Trophoblast cell (in vitro differentiated cells and primary cell): Measurements from ENCODE around the gene SMG7.

Experiments
- DNase-seq, 2 donors: peaks; one replicate each; pipeline ENCODE4 v3.0.0-alpha.2; 2016
- H2AFZ ChIP-seq: 2 replicates; pipeline ENCODE4 v1.6.1; 2013; ENCODE audit warnings: low read length, moderate library complexity, mild to moderate bottlenecking; ENCODE audit not compliant: insufficient read depth, poor library complexity
- H2AK5ac ChIP-seq: 2 replicates; pipeline ENCODE4 v1.6.1; 2013; ENCODE audit warnings: mild to moderate bottlenecking, low read length
- H2BK120ac ChIP-seq: 2 replicates; pipeline ENCODE4 v1.6.1; 2013; ENCODE audit warnings: low read length, mild to moderate bottlenecking, moderate library complexity; ENCODE audit not compliant: insufficient read depth, poor library complexity
- H2BK12ac ChIP-seq: 2 replicates; pipeline ENCODE4 v1.6.1; 2013; ENCODE audit warnings: mild to moderate bottlenecking, low read length, moderate library complexity
- H2BK5ac ChIP-seq: 2 replicates; pipeline ENCODE4 v1.6.1; 2013; ENCODE audit warnings: low read length, low read depth, moderate library complexity, mild to moderate bottlenecking; ENCODE audit not compliant: poor library complexity
- H3K14ac ChIP-seq: 2 replicates; pipeline ENCODE4 v1.6.1; 2013; ENCODE audit warnings: mild to moderate bottlenecking, low read length
- H3K18ac ChIP-seq: 2 replicates; pipeline ENCODE4 v1.6.1; 2013; ENCODE audit warnings: mild to moderate bottlenecking, low read length
- H3K23ac ChIP-seq: 2 replicates; pipeline ENCODE4 v1.6.1; 2013; ENCODE audit warnings: low read length
- H3K27ac ChIP-seq: 2 replicates; pipeline ENCODE4 v1.5.1; 2013; ENCODE audit warnings: low read depth, mild to moderate bottlenecking, inconsistent platforms, low read length, moderate library complexity
- H3K27me3 ChIP-seq: 2 replicates; pipeline ENCODE4 v1.6.1; 2013; ENCODE audit warnings: inconsistent platforms, mild to moderate bottlenecking, low read length, moderate library complexity; ENCODE audit not compliant: insufficient read depth
- H3K36me3 ChIP-seq, 2 experiments: 1 replicate in 1 of 2; 2 replicates in 1 of 2; pipeline ENCODE4 v1.6.1; 2013; ENCODE audit warnings: low read length in 2 of 2, mild to moderate bottlenecking in 2 of 2, moderate library complexity in 1 of 2; ENCODE audit not compliant: insufficient read depth in 2 of 2, control insufficient read depth in 1 of 2
- H3K4ac ChIP-seq: 2 replicates; pipeline ENCODE4 v1.6.1; 2013; ENCODE audit warnings: low read depth, mild to moderate bottlenecking, low read length, moderate library complexity
- H3K4me1 ChIP-seq, 2 experiments: 1 replicate in 1 of 2; 2 replicates in 1 of 2; pipeline ENCODE4 v1.6.1; 2013; ENCODE audit warnings: low read length in 2 of 2, mild to moderate bottlenecking in 2 of 2, moderate library complexity in 1 of 2; ENCODE audit not compliant: insufficient read depth in 2 of 2, control insufficient read depth in 1 of 2
- H3K4me2 ChIP-seq: 2 replicates; pipeline ENCODE4 v1.6.1; 2013; ENCODE audit warnings: inconsistent platforms, mild to moderate bottlenecking, low read length, moderate library complexity
- H3K4me3 ChIP-seq: 2 replicates; pipeline ENCODE4 v1.5.1; 2013; ENCODE audit warnings: mild to moderate bottlenecking, low read depth, low read length, inconsistent platforms
- H3K79me1 ChIP-seq: one replicate; pipeline ENCODE4 v1.6.1; 2013; ENCODE audit warnings: low read length
- H3K79me2 ChIP-seq: 2 replicates; pipeline ENCODE4 v1.6.1; 2013; ENCODE audit warnings: low read length, mild to moderate bottlenecking; ENCODE audit not compliant: control insufficient read depth, insufficient read depth, poor library complexity
- H3K9ac ChIP-seq: 2 replicates; pipeline ENCODE4 v1.6.1; 2013; ENCODE audit warnings: mild to moderate bottlenecking, low read length
- H3K9me3 ChIP-seq: 2 replicates; pipeline ENCODE4 v1.6.1; 2013; ENCODE audit warnings: low read depth, mild to moderate bottlenecking, control low read depth, inconsistent platforms, low read length; ENCODE audit not compliant: insufficient read depth
- H4K12ac ChIP-seq: 2 replicates; pipeline ENCODE4 v1.6.1; 2013; ENCODE audit warnings: low read depth, mild to moderate bottlenecking, low read length, moderate library complexity
- H4K8ac ChIP-seq: 2 replicates; pipeline ENCODE4 v1.6.1; 2013; ENCODE audit warnings: low read depth, mild to moderate bottlenecking, low read length, moderate library complexity
- H4K91ac ChIP-seq: one replicate; pipeline ENCODE4 v1.6.1; 2013; ENCODE audit warnings: low read depth, mild to moderate bottlenecking, low read length, moderate library complexity
- WGBS: extraction: QIAGEN DNeasy Blood & Tissue Kit; methylation state at CpG from one replicate; pipeline ENCODE4 v1.1.7; 2013; ENCODE audit warnings: missing lambda C conversion rate; ENCODE audit not compliant: insufficient read length, insufficient coverage; ENCODE audit errors: extremely low coverage; 5-methylcytosine and 5-hydroxymethylcytosine counted together

The SMG7 gene

GRCh38 chr1:183578856-183579255 is 106.6 kb downstream of the SMG7 start:
- H3K27ac ChIP-seq = no peak overlapping the region
- no peaks in the 10 kb centered on the region for H3K4me1 ChIP-seq
- H3K4me3 ChIP-seq = no peak overlapping the region

GRCh38 chr1:183580281-183580682 is 108.0 kb downstream of the SMG7 start:
- H2AK5ac ChIP-seq = no peak overlapping the region
- H3K23ac ChIP-seq = no peak overlapping the region
- no peaks in the 10 kb centered on the region for H3K79me2 ChIP-seq
- no peaks in the 10 kb centered on the region for H3K36me3 ChIP-seq
- H3K4me3 ChIP-seq = no peak overlapping the region
- no peak overlapping the region for H3K18ac ChIP-seq
- no peak overlapping the region for H4K12ac ChIP-seq
- no CpG with 5 or more reads among the region's 8 CpGs for WGBS
- H3K27ac ChIP-seq = no peak overlapping the region
- DNase-seq = peak in 1 of 2 donors; percentile 15
- H3K4ac ChIP-seq = no peak overlapping the region
- no peaks in the 10 kb centered on the region for H3K4me1 ChIP-seq
- H2BK12ac ChIP-seq = no peak overlapping the region
- no peaks in the 10 kb centered on the region for H3K27me3 ChIP-seq
- H3K79me1 ChIP-seq = no peaks in the 10 kb centered on the region
- no peak overlapping the region for H2BK120ac ChIP-seq
- H3K4me2 ChIP-seq = no peak overlapping the region
- H4K8ac ChIP-seq = no peak overlapping the region
- H2AFZ ChIP-seq = no peak overlapping the region
- no peaks in the 10 kb centered on the region for H3K9me3 ChIP-seq
- H2BK5ac ChIP-seq = no peak overlapping the region
- no peak overlapping the region for H4K91ac ChIP-seq
- H3K9ac ChIP-seq = no peak overlapping the region
- no peak overlapping the region for H3K14ac ChIP-seq

More at GRCh38 chr1:183578856-183579255, 106.6 kb downstream of the SMG7 start:
- Histone ChIP-seq H3K9ac (no peak overlapping the region), H4K12ac (no peak overlapping the region), H2BK12ac (no peak overlapping the region), H3K79me2 (no peaks in the 10 kb centered on the region), H3K9me3 (no peaks in the 10 kb centered on the region), H2AK5ac (no peak overlapping the region), H4K91ac (no peak overlapping the region), H2BK120ac (no peak overlapping the region), H2BK5ac (no peak overlapping the region), H4K8ac (no peak overlapping the region), H3K4me2 (no peak overlapping the region), H2AFZ (no peak overlapping the region), H3K14ac (no peak overlapping the region), H3K4ac (no peak overlapping the region), H3K79me1 (no peaks in the 10 kb centered on the region), H3K18ac (no peak overlapping the region), H3K23ac (no peak overlapping the region), H3K36me3 (no peaks in the 10 kb centered on the region), H3K27me3 (no peaks in the 10 kb centered on the region)
- DNase-seq = peak in 1 of 2 donors; percentile 38
- WGBS = no CpG with 5 or more reads among the region's 2 CpGs

- Histone ChIP-seq H3K36me3 (no peaks in the 10 kb centered on the region), H3K27ac (no peak overlapping the region), H2BK12ac (no peak overlapping the region), H3K4ac (no peak overlapping the region), H4K12ac (no peak overlapping the region), H3K14ac (no peak overlapping the region), H3K4me1 (no peaks in the 10 kb centered on the region), H3K27me3 (no peaks in the 10 kb centered on the region), H3K4me2 (no peak overlapping the region), H3K23ac (no peak overlapping the region), H4K8ac (no peak overlapping the region), H3K79me1 (no peaks in the 10 kb centered on the region), H3K9me3 (no peaks in the 10 kb centered on the region), H3K79me2 (no peaks in the 10 kb centered on the region), H2AFZ (no peak overlapping the region), H3K18ac (no peak overlapping the region), H2BK120ac (no peak overlapping the region), H3K4me3 (no peak overlapping the region), H2BK5ac (no peak overlapping the region), H3K9ac (no peak overlapping the region), H2AK5ac (no peak overlapping the region), H4K91ac (no peak overlapping the region)
- no peak for DNase-seq
- WGBS = no CpG with 5 or more reads among the region's 12 CpGs
Measured at GRCh38 chr1:183582021-183582713, 109.9 kb downstream of the SMG7 start.

GRCh38 chr1:183583466-183583865 is 111.2 kb downstream of the SMG7 start:
- no CpG with 5 or more reads among the region's 6 CpGs for WGBS
- Histone ChIP-seq H3K79me1 (no peaks in the 10 kb centered on the region), H3K4me2 (no peak overlapping the region), H3K9ac (no peak overlapping the region), H3K79me2 (no peaks in the 10 kb centered on the region), H3K4me3 (no peak overlapping the region), H3K9me3 (no peaks in the 10 kb centered on the region), H3K4me1 (no peaks in the 10 kb centered on the region), H3K14ac (no peak overlapping the region), H3K4ac (no peak overlapping the region), H4K12ac (no peak overlapping the region), H3K27me3 (no peaks in the 10 kb centered on the region), H2BK5ac (no peak overlapping the region), H2BK12ac (no peak overlapping the region), H3K27ac (no peak overlapping the region), H4K8ac (no peak overlapping the region), H2BK120ac (no peak overlapping the region), H3K23ac (no peak overlapping the region), H4K91ac (no peak overlapping the region), H3K18ac (no peak overlapping the region), H2AFZ (no peak overlapping the region), H2AK5ac (no peak overlapping the region), H3K36me3 (no peaks in the 10 kb centered on the region)
- DNase-seq = peak in 1 of 2 donors; percentile 31
